Measurements from ENCODE around the gene HAPLN2. TPM values are rescaled to one million over a fixed set of nuclear protein-coding genes. Genes with fewer than 3 reads are reported as not detected.

Gene HAPLN2
- total and polyA plus RNA-seq, 2 of the 8 experiments (the other 6 are each of a cell fraction or from before 2014, with no cell fraction given) = 0.19 to 0.51 TPM

GRCh38 chr1:156619582-156619955, 354 bp downstream of the HAPLN2 start:
- Histone ChIP-seq H3K9ac (replicated peaks in 1 of 4; ENCODE audit: extremely low read depth in 1 of 4, low read depth in 3 of 4, low read length in 3 of 4) (no peak overlapping the region), H3K27ac (ENCODE audit: low read depth, low read length) (no peak overlapping the region), H3K23ac (ENCODE audit: insufficient read length) (no peak overlapping the region), H4K91ac (replicated peaks; ENCODE audit: insufficient read length, low read length) (no peak overlapping the region), H3K79me2 (ENCODE audit: control insufficient read depth in 1 of 2, insufficient read depth in 2 of 2, low read length in 2 of 2) (no peaks in the 10 kb centered on the region), H3K36me3 (ENCODE audit: control insufficient read depth in 2 of 4, insufficient read depth in 4 of 4, low read length in 3 of 4) (no peaks in the 10 kb centered on the region), H3K14ac (ENCODE audit: insufficient read length) (no peak overlapping the region), H3K4ac (replicated peaks; ENCODE audit: insufficient read length, low read depth, low read length) (no peak overlapping the region), H3K4me1 (replicated peaks in 1 of 4; ENCODE audit: control insufficient read depth in 3 of 4, insufficient read depth in 4 of 4, low read length in 3 of 4) (no peaks in the 10 kb centered on the region; a peak in 3 of 7 replicates), H2BK20ac (ENCODE audit: low read length) (no peak overlapping the region), H4K8ac (ENCODE audit: extremely low read depth, insufficient read depth, low read length) (no peak overlapping the region), H3K56ac (replicated peaks; ENCODE audit: insufficient read length, low read depth, low read length) (no peak overlapping the region), H3K18ac (ENCODE audit: extremely low read depth, low read length) (no peak overlapping the region), H3K27me3 (replicated peaks in 1 of 4; ENCODE audit: control insufficient read depth in 3 of 4, extremely low read depth in 1 of 4, insufficient read depth in 3 of 4, low read length in 3 of 4) (peaks cover 18 to 40% (median 33%) of the 10 kb centered on the region in 4 experiments), H2AFZ (ENCODE audit: low read length) (no peak overlapping the region), H4K5ac (ENCODE audit: insufficient read length, low read depth, low read length) (no peak overlapping the region), H2BK5ac (ENCODE audit: low read depth, low read length) (no peak overlapping the region), H3K79me1 (ENCODE audit: low read depth, low read length) (no peaks in the 10 kb centered on the region), H2AK5ac (ENCODE audit: low read depth, low read length) (no peak overlapping the region), H2BK120ac (replicated peaks; ENCODE audit: low read depth, low read length) (no peak overlapping the region), H3K4me2 (ENCODE audit: insufficient read depth in 1 of 2, low read depth in 2 of 2, low read length in 2 of 2) (peak overlapping the region; percentile 26 to 48; a peak in 2 of 4 replicates), H3K23me2 (ENCODE audit: low read depth, low read length) (peaks cover 9% of the 10 kb centered on the region; the same call in 1 of the 2 replicates), H3K4me3 (ENCODE audit: extremely low read depth in 1 of 4, insufficient read depth in 2 of 4, low read depth in 3 of 4, low read length in 4 of 4) (no peak overlapping the region), H3K9me3 (ENCODE audit: insufficient read depth in 2 of 2, low read depth in 1 of 2, low read length in 1 of 2) (no peaks in the 10 kb centered on the region), H4K20me1 (replicated peaks in 1 of 2; ENCODE audit: control insufficient read depth in 1 of 2, insufficient read depth in 2 of 2, low read length in 2 of 2) (no peaks in the 10 kb centered on the region), H2BK15ac (ENCODE audit: low read length) (no peak overlapping the region), H2BK12ac (ENCODE audit: low read depth, low read length) (no peak overlapping the region)
- FAIRE-seq (no peak), DNase-seq (ENCODE audit: low read depth in 1 of 2, low spot score in 2 of 2) (no peak)
- POLR2A ChIA-PET (ENCODE audit: partially characterized antibody) = interaction anchor here (0.6 to 2.6 kb wide), 14 partner anchors 8 to 501 kb away, joined by 3 to 11 read pairs (median 4); partner anchors contain the start of genes NAXE and NES
- WGBS, 2 experiments (ENCODE audit: extremely low coverage in 1 of 2, insufficient coverage in 1 of 2, insufficient read length in 1 of 2, insufficient replicate concordance in 2 of 2, low coverage in 1 of 2, low lambda C conversion rate in 2 of 2, missing lambda C conversion rate in 1 of 2) = 32% methylated on average over 6 of the region's 6 CpGs; no CpG with 5 or more reads in 1 of the 2 experiments
- CTCF ChIA-PET (ENCODE audit: partially characterized antibody) = interaction anchor here (0.7 to 43.0 kb wide), 29 partner anchors 9 to 468 kb away, joined by 3 to 868 read pairs (median 5); partner anchors contain the start of genes BCAN, CRABP2, GPATCH4 and METTL25B
- TF ChIP-seq BACH1 (IDR thresholded peaks at IDR 0.05; ENCODE audit: low read length) = no peak
- TF ChIP-seq SUZ12 (IDR thresholded peaks at IDR 0.05; ENCODE audit: low read length) = no peak
- TF ChIP-seq PHF8 (conservative IDR thresholded peaks at IDR 0.05; ENCODE audit: low read depth, low read length) = no peak
- no peak for TF ChIP-seq NRF1 (IDR thresholded peaks at IDR 0.05; ENCODE audit: low read depth, low read length)
- TF ChIP-seq RAD21 (IDR thresholded peaks at IDR 0.05 in 1 of 2, conservative IDR thresholded peaks at IDR 0.05 in 1 of 2; ENCODE audit: low read depth in 2 of 2, low read length in 2 of 2) = no peak
- no peak for TF ChIP-seq E2F6 (IDR thresholded peaks at IDR 0.05)
- no peak for TF ChIP-seq SP1 (IDR thresholded peaks at IDR 0.05; ENCODE audit: low read depth, low read length)
- TF ChIP-seq USF2 (IDR thresholded peaks at IDR 0.05; ENCODE audit: low read length) = no peak
- no peak for TF ChIP-seq EZH2 (IDR thresholded peaks at IDR 0.05; ENCODE audit: low read depth, low read length, severe bottlenecking)
- no peak for TF ChIP-seq CHD1 (IDR thresholded peaks at IDR 0.05; ENCODE audit: low read depth, low read length)
- no peak for TF ChIP-seq EGR1 (IDR thresholded peaks at IDR 0.05; ENCODE audit: borderline replicate concordance, low read depth, low read length)
- no peak for TF ChIP-seq KDM1A (IDR thresholded peaks at IDR 0.05; ENCODE audit: borderline replicate concordance, low read length)

Measured in H1 (cell line).